Osteocyte (in vitro differentiated cells): Measurements from ENCODE around the gene VSTM2L. TPM values are rescaled to one million over a fixed set of nuclear protein-coding genes. Genes with fewer than 3 reads are reported as not detected.

ENCODE experiments used
- DNase-seq: peaks from one replicate; pipeline ENCODE4 v3.0.0; 2021; ENCODE audit warnings: mixed read lengths; ENCODE audit not compliant: unreplicated experiment; ENCODE audit errors: extremely low spot score
- H3K27ac Mint-ChIP-seq: one replicate; pipeline ENCODE4 v1.8.0; 2021; ENCODE audit warnings: mild to moderate bottlenecking, mixed read lengths; ENCODE audit not compliant: unreplicated experiment
- H3K27me3 Mint-ChIP-seq: one replicate; pipeline ENCODE4 v1.8.0; 2021; ENCODE audit warnings: mixed read lengths; ENCODE audit not compliant: unreplicated experiment
- H3K36me3 Mint-ChIP-seq: one replicate; pipeline ENCODE4 v1.8.0; 2021; ENCODE audit warnings: mixed read lengths; ENCODE audit not compliant: unreplicated experiment
- H3K4me1 Mint-ChIP-seq: one replicate; pipeline ENCODE4 v1.8.0; 2021; ENCODE audit warnings: mixed read lengths; ENCODE audit not compliant: unreplicated experiment
- H3K4me3 Mint-ChIP-seq: one replicate; pipeline ENCODE4 v1.8.0; 2021; ENCODE audit warnings: mild to moderate bottlenecking, moderate library complexity, mixed read lengths; ENCODE audit not compliant: unreplicated experiment
- H3K9me3 Mint-ChIP-seq: one replicate; pipeline ENCODE4 v1.8.0; 2021; ENCODE audit warnings: mixed read lengths; ENCODE audit not compliant: unreplicated experiment
- CTCF ChIP-seq: fragments of 200-600 bp; sonication (generic); IDR thresholded peaks from 2 replicates; pipeline ENCODE4 v1.5.0; 2021; ENCODE audit warnings: antibody characterized with exemption, mild to moderate bottlenecking, moderate library complexity
- total RNA-seq: library from RNA; stranded (reverse); gene quantifications from 2 replicates; pipeline ENCODE4 v1.2.1, GENCODE V29; 2021

The VSTM2L gene
- total RNA-seq, 1 donor from 2014 or later = 14.7 TPM

DNA sequence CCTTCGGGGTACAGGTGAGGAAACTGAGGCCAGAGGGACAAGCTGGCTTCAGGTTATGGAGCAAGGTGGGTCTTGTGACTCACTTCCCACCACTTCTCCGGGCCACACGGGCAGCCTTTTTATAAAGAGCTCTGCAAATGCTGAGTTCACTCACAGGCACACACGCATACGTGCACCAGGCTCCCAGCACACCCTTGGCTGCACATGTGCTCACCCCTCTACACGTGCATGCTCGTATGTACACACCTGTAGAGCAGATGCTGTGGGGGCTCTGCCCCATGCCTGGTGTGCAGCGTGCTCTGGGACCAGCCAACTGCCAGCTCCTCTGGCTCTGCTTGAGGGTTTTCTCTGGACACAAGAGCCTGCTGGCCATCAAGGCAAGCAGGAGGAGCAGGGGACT lies 29.1 kb downstream of the VSTM2L start:
- Mint-ChIP-seq H3K9me3 (no peaks in the 10 kb centered on the region), H3K27ac (no peak overlapping the region), H3K27me3 (peaks cover 4% of the 10 kb centered on the region), H3K4me1 (no peaks in the 10 kb centered on the region), H3K4me3 (no peak overlapping the region), H3K36me3 (peaks cover 6% of the 10 kb centered on the region)
- TF ChIP-seq CTCF = no peak
- no peak for DNase-seq

GRCh38 chr20:37932919-37933318 lies 30.0 kb downstream of the VSTM2L start:
- no peak for TF ChIP-seq CTCF
- no peak for DNase-seq
- Mint-ChIP-seq H3K9me3 (no peaks in the 10 kb centered on the region), H3K4me1 (no peaks in the 10 kb centered on the region), H3K27ac (no peak overlapping the region), H3K27me3 (peaks cover 4% of the 10 kb centered on the region), H3K36me3 (peaks cover 6% of the 10 kb centered on the region), H3K4me3 (no peak overlapping the region)

GRCh38 chr20:37933786-37934633 lies 31.1 kb downstream of the VSTM2L start:
- peaks cover 4% of the 10 kb centered on the region for H3K27me3 Mint-ChIP-seq
- H3K36me3 Mint-ChIP-seq = peaks cover 6% of the 10 kb centered on the region
- H3K4me1 Mint-ChIP-seq = no peaks in the 10 kb centered on the region
- no peak overlapping the region for H3K27ac Mint-ChIP-seq
- no peak for TF ChIP-seq CTCF
- H3K9me3 Mint-ChIP-seq = no peaks in the 10 kb centered on the region
- H3K4me3 Mint-ChIP-seq = no peak overlapping the region
- DNase-seq = no peak

DNA sequence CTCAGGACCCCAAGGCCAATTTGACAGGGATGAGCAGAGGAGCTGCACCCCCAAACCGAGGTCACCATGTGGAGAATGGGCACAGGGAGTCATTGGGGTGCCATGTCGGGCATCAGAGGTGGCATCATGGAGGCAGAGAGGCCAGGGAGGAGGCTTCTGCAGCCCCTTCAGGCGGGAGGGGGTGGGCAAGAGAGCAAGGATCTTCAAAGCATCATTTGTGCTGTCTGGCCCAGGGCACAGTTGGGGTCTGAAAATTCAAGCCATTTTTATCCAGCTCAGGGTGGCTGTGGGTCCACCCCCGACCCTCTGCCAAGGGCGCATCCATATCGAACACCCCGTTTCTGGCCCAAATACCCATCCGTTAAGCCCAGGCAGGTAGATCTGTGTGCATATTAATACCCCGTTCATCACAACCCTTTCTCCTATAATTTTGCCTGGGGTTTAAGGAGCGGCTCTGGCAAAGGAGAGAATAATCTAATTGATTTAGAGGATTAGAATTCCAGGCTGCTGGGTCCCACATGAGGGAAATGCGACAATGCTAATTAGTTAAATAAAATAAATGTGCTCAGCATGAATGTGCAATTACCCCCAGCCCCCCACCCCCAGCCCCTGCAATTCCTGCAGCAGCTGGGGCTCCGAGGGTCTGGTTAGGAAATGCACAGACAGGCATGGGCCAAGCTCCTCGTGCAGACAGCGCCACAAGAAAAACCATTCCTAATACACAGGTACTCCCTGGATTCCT lies 31.9 kb downstream of the VSTM2L start:
- Mint-ChIP-seq H3K4me1 (no peaks in the 10 kb centered on the region), H3K36me3 (peaks cover 8% of the 10 kb centered on the region), H3K4me3 (no peak overlapping the region), H3K27me3 (no peaks in the 10 kb centered on the region), H3K27ac (no peak overlapping the region), H3K9me3 (no peaks in the 10 kb centered on the region)
- no peak for DNase-seq
- no peak for TF ChIP-seq CTCF

- Mint-ChIP-seq H3K36me3 (peaks cover 6% of the 10 kb centered on the region), H3K9me3 (no peaks in the 10 kb centered on the region), H3K4me1 (no peaks in the 10 kb centered on the region), H3K4me3 (no peak overlapping the region), H3K27me3 (no peaks in the 10 kb centered on the region), H3K27ac (no peak overlapping the region)
- TF ChIP-seq CTCF = no peak
- no peak for DNase-seq
Measured at GRCh38 chr20:37935435-37935834, 32.5 kb downstream of the VSTM2L start.
